Fibroblast of skin of right biceps (primary cell): ENCODE results near the gene TEAD3.
"Not testable (repeated sequence)": the region's sequence is repeated elsewhere in the genome, so short reads cannot be mapped to it uniquely, and the experiment has no call there.

Experiments used
- DNase-seq: peaks from one replicate; pipeline ENCODE4 v3.0.0-alpha.2; 2013

The TEAD3 gene

DNA sequence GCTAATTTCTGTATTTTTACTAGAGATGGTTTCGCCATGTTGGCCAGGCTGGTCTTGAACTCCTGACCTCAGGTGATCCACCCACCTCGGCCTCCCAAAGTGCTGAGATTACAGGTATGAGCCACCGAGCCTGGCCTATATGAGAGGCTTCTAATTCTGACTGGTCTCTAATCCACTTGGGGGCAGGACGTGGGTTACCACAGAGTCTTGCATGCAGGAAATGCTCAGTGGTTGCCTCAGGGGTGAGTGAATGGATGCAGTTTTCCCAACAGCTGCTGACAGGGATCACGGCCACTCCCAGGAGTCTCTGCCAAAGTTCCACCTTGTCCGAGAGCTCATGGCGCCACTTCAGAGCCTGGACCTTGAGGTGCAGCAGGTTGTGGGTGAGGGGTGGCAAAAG lies 51.2 kb downstream of the TEAD3 start:
- DNase-seq: peak; percentile 44

DNA sequence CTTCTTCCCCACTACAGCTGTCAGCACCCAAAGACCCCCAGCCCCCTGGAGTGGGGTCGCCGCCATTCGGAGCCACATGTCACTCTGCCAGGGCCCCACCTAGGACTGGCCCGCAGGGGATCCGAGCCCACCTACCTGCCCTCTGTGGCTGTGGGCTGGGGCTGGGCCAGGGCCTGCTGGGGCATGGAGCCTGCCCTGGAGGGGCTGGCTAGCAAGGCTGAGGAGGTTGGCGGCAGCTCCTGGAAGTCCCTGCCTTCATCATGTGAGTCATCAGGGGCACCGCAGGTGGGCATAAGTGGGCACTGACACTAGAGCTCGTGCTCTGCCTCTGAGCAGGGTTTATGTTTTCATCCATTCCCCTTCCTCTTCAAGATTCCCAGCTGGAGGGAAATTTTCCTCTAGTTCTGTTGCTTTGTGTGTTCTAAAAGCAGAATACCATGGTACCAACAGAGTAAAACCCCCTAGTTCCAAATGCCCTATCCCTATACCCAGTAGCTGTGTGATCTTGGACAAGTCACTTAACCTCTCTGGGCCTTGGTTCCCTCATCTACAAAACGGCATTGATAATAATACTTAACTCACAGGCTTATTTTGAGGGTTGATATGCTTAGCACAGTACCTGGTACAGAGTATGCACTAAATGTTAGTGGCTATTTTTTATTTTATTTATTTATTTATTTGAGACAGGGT lies 53.4 kb downstream of the TEAD3 start:
- no peak for DNase-seq

DNA sequence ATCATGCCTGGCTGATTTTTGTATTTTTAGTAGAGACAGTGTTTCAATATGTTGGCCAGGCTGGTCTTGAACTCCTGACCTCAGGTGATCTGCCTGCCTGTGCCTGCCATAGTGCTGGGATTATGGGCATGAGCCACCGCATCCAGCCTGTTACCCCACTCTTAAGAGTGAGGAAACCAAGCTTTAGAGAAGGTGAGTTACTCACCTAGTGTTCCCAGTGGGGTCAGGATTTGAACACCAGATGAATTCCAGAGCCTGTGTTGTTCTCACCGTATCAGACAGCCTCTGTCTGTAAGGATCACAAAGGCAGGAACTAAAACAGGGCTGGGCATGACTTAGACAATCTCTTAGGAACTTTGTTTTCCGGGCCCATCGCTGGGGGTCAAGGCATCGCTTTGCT lies 54.2 kb downstream of the TEAD3 start:
- no peak for DNase-seq

DNA sequence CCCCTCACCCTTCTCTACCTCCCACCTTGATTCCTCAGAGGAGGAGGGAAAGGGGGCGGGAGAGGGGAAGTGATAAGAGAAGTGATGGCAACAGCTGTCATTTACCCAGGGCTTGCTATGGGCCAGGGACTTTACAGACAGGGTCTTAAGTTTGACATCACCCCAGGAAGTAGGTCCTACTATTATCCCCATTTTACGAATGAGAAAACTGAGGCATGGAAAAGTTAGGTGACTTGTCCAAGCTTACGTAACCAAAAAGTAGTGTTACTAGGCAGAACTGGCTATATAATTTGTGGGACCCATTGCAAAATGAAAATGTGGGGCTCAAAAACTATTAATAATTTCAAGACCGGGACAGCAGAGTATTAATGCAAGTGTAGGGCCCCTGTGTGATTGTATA lies 55.2 kb downstream of the TEAD3 start:
- no peak for DNase-seq

DNA sequence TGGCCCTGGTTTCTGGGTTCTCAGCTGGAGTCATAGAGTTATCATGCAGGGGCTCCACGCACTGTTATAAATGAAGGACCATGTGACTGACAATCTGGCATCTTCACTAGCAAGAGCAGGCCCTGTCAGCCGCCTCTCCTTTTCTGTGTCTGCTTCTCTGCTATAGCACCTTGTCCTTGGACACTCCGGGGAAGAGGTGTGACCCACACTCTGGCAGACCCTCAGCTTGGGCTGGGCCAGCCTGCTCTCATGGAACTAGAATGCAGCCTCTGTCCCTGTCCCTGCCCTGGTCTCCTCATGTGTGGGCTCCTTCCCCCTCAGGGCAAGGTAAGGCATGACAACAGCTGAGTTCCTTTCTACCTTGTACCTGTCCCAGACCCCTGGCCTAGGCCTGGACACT lies 55.7 kb downstream of the TEAD3 start:
- DNase-seq: no peak

DNA sequence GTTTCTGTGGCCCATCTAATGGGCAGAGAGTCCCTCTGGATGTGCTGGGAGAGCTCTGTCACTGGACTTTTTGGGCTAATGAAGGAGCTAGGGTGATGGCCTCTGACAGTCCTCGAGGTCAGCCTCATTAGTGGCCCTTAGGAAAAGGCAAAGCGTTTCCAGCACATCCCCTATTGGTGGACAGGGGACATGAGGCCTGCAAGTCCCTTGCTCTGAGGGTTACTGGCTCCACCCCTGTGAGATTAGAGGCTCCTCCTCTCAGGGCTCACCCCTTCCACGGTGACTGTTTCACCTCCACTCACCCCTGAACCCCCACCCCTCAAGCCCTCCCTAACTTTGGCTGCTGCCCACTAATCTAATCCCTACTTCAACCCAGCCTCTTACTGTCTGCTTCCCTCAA lies 57.6 kb downstream of the TEAD3 start:
- no peak for DNase-seq

DNA sequence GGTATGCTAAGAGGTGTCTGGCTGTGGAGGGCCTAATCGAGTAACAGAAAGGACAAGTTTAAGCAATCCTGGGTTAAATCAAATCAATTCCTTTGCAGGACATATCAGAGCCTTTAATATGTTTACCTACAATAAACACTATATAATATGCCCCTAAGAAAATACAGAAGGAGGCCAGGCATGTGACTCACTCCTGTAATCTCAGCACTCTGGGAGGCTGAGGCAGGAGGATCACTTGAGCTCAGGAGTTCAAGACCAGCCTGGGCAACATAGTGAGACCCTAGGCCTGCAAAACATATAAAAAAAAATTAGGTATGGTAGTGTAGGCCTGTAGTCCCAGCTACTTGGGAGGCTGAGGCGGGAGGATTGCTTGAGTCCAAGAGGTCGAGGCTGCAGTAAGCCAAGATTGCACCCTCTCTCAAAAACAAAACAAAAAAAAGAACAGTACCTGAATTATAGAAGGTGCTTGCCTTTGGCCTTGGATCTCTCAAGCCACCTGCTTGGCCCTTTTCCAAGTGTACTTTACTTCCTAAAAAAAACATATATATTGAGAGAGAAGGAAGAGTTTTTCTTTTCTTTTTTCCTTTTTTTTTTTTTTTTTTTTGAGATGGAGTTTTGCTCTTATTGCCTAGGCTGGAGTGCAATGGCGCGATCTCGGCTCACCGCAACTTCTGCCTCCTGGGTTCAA lies 58.4 kb downstream of the TEAD3 start:
- not testable (repeated sequence) for DNase-seq

DNA sequence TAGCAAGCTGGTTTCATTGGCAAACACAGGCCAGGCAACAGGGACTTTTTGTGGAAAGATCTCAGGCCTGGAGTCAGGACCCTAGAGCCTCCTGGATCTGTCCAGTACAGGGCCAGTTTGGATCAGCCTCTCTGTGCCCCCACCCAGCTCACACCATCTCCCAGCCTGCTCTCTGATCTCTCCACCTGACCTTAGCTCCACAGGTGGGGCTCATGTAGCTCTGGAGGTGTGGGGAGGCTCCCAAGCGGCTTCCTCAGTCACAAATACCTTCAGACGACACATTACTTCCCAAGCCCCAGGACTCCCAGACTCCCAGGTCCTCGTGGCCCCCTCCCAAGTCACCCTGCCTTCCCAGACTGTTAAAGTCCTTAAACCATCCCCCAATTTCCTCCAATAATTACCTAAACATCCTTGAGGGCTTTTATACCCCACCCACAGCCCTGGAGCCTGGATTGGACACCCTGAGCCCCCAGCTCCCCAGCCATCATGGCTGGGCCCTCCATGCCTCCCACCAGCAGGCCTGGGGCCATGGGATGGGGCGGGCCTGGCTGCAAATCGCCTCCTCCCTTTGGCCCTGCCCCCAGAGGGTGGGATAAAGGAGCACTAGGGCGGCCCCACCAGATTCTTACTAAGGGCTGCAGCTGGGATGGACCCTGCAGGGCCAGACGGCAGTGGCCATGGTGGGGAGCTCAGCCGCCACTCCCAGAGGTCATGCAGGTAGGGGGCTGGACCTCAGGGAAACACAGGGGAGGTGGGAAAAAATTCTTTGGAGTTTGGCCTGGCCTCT lies 60.6 kb downstream of the TEAD3 start:
- no peak for DNase-seq

DNA sequence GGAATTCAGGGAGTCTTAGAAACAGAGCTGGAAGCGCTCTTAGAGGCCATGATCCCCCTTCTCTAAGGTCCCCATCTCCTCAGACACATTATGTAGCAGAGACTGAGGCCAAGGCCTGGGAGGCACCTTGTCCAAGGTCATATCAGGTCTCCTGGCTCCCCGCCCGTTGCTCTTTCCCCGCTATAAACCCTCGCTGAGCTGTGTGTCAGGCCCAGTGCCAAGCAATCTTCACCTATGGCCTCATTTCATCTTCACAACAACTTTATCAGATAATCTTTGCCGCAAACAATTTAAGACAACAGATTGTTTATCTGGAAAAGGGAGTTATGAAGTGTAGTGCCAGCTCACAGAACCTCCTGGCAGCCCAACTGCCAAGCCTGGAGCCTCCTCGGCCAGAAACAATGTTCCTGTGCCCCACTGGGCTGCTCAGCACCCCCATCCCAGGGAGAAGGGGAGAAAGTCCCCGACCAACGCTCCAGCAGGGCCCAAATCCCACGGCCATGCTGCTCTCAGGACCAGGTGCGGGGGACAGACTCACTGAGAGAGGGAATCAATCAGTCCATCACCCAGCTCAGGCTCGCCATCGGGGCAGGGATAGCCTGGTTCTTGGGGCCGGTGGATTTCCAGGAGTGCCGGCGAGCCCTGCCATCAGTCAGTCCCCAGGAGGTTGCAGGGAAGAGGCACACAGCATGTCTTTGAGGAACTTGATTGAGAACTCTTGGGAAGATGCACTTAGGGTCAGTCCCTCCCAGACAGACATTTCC lies 61.6 kb downstream of the TEAD3 start:
- no peak for DNase-seq

DNA sequence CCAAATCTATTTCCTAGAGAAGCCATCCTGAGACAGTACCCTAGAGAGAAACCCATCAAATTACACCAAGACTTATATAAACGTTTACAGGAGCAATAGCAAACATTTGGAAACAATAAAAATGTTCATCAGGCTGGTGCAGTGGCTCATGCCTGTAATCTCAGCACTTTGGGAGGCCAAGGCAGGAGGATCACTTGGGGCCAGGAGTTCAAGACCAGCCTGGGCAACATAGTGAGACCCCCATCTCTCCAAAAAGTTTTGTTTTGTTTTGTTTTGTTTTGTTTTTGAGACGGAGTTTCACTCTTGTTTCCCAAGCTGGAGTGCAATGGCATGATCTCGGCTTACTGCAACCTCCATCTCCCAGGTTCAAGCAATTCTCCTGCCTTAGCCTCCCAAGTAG lies 64.2 kb downstream of the TEAD3 start:
- not testable (repeated sequence) for DNase-seq

DNA sequence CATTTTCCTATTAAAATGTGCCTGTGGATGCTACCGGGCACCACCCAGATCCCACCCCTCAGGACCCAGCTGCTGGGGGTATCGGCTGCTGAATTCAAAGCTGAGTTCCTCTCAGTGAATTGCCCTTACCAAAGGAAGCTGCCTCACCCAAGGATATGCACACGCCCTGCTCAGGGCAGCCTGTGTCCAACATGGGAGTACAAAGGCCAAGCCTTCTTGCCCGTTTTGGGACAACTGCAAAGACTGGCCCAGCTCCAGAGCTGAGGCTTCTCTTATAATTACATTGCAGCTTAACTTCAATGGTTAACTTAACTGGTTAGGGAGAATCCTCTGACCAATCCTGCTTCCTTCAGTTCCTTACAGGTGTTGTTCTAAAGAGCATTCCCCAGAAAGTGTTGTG lies 64.6 kb downstream of the TEAD3 start:
- no peak for DNase-seq

DNA sequence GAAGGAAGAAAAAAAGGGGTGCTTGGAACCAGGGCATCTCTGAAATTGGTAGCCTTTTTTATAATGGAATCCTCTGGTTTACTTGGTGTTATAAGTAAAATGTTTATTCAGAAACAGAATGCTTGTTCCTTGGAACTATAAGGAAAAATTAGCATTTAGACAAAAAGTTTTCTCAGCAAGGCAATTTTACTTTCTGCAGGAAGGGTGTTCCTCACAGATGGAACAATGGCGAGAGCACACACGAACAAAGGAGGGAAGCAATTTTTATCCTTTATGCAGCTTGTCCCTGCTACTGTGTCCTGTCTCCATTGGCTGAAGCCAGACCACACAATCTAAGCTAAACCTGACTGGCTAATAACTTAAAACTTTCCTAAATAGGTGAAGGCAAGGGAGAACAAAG lies 67.4 kb downstream of the TEAD3 start:
- no peak for DNase-seq

DNA sequence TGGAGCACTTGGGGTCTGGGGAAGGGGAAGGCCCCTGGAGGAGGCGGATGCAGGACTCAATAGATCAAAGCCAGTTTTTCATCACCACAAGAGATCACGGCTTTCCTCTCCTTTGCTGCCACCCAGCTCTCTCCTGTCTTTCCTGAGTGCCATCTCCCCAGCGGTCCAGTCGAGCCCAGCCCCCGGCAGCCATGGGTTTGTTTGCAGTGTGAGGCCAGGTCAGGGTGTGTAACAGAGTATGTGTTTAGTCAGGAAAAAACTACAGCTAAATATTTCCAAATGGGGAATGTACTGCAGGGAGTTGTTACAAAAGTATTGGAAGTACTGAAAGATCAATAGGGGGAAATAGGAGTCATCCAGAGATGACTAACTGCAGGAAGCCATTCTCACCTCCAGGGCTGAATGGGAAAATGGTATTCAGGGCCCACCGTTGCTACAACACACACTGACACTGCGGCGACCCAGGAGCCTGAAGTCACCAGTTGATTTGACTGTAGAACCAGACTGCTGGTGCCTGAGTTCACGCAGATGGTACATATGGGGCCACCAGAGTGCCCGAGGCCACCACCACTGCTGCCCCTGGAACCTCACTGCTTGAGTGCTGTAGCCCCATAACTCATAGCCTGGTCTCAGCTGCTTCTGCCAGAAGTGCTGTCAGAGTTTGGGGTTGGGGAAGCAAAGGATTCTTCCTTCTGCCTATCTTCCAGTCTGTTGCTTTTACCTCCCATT lies 68.3 kb downstream of the TEAD3 start:
- DNase-seq: peak; percentile 44

DNA sequence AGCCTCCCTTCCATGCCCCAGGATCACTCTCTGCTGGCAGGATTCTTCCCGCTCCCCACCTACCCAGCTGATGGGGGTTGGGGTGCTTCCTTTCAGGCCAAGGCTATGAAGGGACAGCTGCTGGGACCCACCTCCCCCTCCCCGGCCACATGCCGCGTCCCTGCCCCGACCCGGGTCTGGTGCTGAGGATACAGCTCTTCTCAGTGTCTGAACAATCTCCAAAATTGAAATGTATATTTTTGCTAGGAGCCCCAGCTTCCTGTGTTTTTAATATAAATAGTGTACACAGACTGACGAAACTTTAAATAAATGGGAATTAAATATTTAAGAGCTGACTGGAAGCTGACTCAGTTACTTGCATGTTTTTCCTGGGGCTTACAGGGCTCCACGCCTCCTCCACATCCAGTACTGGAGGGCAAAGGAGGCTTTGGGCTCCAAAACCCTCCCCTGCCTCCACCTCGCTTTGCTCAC lies 69.0 kb downstream of the TEAD3 start:
- peak; percentile 93 for DNase-seq

DNA sequence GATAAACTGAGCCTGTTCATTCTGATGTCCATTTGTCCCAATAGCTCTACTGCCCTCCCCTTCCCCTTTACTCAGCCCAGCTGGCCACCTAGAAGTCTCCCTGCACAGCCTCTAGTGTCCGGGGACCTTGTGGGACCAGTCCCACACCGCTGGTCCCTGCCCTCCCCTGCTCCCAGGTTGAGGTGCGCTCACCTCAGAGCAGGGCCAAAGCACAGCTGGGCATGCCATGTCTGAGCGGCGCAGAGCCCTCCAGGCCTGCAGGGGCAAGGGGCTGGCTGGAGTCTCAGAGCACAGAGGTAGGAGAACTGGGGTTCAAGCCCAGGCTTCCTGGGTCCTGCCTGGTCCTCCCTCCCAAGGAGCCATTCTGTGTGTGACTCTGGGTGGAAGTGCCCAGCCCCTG lies 69.4 kb downstream of the TEAD3 start:
- no peak for DNase-seq

DNA sequence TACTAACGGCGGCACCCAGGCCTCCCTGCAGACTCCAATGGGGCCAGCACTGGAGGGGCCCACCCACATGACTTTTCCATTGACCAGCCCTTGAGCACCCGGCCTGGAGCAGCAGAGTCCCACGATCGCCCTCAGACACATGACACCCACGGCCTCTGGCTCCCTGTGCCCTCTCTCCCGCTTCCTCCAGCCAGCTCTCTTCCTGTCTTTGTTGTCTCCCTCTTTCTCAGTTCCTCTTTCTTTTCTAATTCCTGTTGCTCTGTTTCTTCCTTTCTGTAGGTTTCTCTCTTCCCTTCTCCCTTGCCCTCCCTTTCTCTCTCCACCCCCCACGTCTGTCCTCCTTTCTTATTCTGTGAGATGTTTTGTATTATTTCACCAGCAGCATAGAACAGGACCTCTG lies 70.8 kb downstream of the TEAD3 start:
- no peak for DNase-seq

DNA sequence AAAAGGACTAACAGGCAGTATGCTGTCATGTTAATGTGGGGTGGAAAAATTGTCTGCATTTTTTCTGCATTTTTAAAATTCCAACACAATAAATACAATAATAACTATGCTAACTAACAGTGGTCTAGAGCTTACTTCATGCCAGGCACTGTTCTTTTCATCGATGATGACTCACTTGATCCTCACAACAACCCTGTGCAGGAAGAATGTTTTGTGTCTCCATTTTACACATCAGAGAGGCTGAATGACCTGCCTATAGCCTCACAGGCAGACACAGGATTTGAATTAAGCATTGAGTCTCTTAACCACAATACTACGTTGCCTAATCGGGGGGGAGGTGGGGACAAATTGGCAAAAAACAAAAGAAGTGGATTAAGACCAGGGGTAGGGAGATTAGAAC lies 71.6 kb downstream of the TEAD3 start:
- peak; percentile 98 for DNase-seq
